ENCODE results near the gene CEP164. TPM values are rescaled to one million over a fixed set of nuclear protein-coding genes. Genes with fewer than 3 reads are reported as not detected.

The CEP164 gene
- total RNA-seq, 2 experiments from 2014 or later, result 36.0 to 44.2 TPM

DNA sequence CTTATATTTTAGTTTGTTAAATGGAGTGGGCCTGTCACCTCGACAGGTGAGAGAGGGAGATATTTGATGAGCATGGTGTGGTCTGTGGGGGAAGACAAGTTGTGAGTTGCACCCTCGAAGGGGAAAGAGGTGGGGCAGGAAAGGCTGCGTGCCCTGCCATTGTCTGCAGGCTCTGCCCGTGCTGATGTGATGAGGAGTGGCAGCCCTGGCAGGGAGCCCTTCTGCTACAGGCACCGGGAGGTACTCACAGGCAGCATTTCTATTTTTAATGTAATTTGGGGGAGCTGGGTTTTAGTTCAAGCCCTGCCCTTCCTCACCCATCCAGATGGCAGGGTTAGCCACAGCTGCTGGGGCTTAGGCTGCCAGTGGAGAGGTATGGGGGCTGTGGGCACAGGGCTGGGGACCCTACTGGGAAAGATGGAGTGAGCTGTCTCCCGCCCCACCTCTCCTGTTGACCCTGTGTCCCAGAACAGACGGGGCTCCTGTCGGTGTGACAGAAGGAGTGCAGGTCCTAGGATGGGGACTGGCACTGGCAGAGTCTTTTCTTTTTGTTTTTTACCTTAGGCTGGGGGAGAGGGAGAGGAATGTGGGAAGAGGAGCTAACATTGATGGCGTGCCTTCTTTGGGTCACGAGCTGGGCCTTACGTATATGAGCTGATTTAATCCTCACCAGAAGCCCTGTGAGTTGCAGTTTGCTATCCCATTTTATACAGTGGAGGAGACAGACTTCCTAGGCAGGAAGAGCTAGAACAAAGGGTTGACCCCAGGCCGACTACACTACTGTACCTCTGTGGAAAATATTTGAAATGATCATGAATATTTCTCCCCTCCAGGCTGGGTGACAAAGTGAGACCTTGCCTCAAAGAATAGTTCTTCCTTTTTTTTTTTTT, 51.6 kb downstream of the CEP164 start:
- no peak for DNase-seq
- H3K9me3 Mint-ChIP-seq, result no peaks in the 10 kb centered on the region
- ChIA-PET POLR2A (no interaction called here), CTCF (interaction anchor here (0.7 to 1.2 kb wide), 3 partner anchors 10 to 1355 kb away, joined by 3 read pairs; no protein-coding TSS in a partner anchor)
- no peaks in the 10 kb centered on the region for H3K27me3 Mint-ChIP-seq
- H3K4me3 Mint-ChIP-seq, result no peak overlapping the region
- no peaks in the 10 kb centered on the region for H3K4me1 Mint-ChIP-seq
- H3K27ac Mint-ChIP-seq, result no peak overlapping the region
- peaks cover 9% of the 10 kb centered on the region for H3K36me3 Mint-ChIP-seq (ENCODE audit: low read depth)

GRCh38 chr11:117380676-117381075, 53.0 kb downstream of the CEP164 start:
- DNase-seq, result no peak
- H3K27me3 Mint-ChIP-seq, result no peaks in the 10 kb centered on the region
- no peak overlapping the region for H3K4me3 Mint-ChIP-seq
- no peaks in the 10 kb centered on the region for H3K9me3 Mint-ChIP-seq
- POLR2A ChIA-PET, result no interaction called here
- H3K4me1 Mint-ChIP-seq, result no peaks in the 10 kb centered on the region
- H3K27ac Mint-ChIP-seq, result no peak overlapping the region
- H3K36me3 Mint-ChIP-seq (ENCODE audit: low read depth), result peaks cover 5% of the 10 kb centered on the region
- CTCF ChIA-PET, result interaction anchor here (0.8 to 0.9 kb wide), 2 partner anchors 9 to 16 kb away, joined by 3 read pairs; no protein-coding TSS in a partner anchor

GRCh38 chr11:117381481-117382387, 54.1 kb downstream of the CEP164 start:
- Mint-ChIP-seq H3K4me1 (no peaks in the 10 kb centered on the region), H3K9me3 (no peaks in the 10 kb centered on the region), H3K27me3 (no peaks in the 10 kb centered on the region), H3K4me3 (no peak overlapping the region), H3K36me3 (ENCODE audit: low read depth) (peaks cover 4% of the 10 kb centered on the region), H3K27ac (no peak overlapping the region)
- POLR2A ChIA-PET, result no interaction called here
- CTCF ChIA-PET, result interaction anchor here (1.6 kb wide), 1 partner anchor 44 kb away, joined by 4 read pairs; no protein-coding TSS in a partner anchor
- no peak for DNase-seq

DNA sequence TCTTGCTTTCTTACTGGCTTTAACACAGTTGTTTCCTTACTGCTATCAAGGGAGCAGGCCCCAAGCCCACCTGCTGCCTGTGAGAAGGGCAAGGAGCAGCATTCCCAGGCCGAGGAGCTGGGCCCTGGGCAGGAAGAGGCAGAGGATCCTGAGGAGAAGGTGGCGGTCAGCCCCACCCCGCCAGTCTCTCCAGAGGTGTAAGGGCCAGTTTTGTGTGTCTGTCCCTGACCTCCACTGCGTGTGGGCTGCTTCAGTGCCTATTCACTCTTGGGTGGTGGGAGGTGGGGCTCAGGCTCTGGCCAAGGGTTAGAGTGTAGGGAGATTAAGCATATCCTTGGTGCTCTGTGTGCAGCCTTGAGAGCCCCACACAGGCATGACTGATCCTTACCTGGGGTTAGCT, 55.1 kb downstream of the CEP164 start:
- no peak overlapping the region for H3K27ac Mint-ChIP-seq
- no peaks in the 10 kb centered on the region for H3K9me3 Mint-ChIP-seq
- ChIA-PET POLR2A (no interaction called here), CTCF (interaction anchor here (1.1 to 1.6 kb wide), 2 partner anchors 30 to 43 kb away, joined by 3 to 4 read pairs; no protein-coding TSS in a partner anchor)
- H3K36me3 Mint-ChIP-seq (ENCODE audit: low read depth), result peaks cover 4% of the 10 kb centered on the region
- no peaks in the 10 kb centered on the region for H3K4me1 Mint-ChIP-seq
- no peak for DNase-seq
- no peaks in the 10 kb centered on the region for H3K27me3 Mint-ChIP-seq
- no peak overlapping the region for H3K4me3 Mint-ChIP-seq

GRCh38 chr11:117384045-117384444, 56.4 kb downstream of the CEP164 start:
- ChIA-PET POLR2A (no interaction called here), CTCF (interaction anchor here (1.3 kb wide), 1 partner anchor 42 kb away, joined by 4 read pairs; no protein-coding TSS in a partner anchor)
- no peaks in the 10 kb centered on the region for H3K9me3 Mint-ChIP-seq
- peaks cover 1% of the 10 kb centered on the region for H3K4me1 Mint-ChIP-seq
- H3K36me3 Mint-ChIP-seq (ENCODE audit: low read depth), result peaks cover 7% of the 10 kb centered on the region
- no peak for DNase-seq
- H3K27ac Mint-ChIP-seq, result no peak overlapping the region
- H3K4me3 Mint-ChIP-seq, result no peak overlapping the region
- no peaks in the 10 kb centered on the region for H3K27me3 Mint-ChIP-seq

DNA sequence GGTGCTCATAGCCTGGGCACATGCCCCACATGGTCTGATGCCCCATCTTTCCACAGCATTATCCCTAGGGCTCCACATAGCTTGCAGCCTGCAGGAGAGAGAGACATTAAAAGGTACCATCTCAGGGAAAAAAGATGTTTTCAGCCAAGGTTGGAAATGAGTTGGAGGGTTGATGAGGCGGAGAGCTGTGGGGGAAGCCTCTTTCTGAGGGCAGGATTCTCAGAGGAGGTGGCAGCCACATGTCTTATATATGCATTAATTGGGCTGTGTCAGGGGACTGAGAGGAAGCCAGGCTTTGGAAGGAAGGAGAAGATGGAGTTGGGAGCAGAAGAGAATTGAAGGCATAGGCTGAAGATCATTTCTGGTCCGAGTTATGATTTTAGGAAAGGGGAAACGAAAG, 57.8 kb downstream of the CEP164 start:
- no peaks in the 10 kb centered on the region for H3K9me3 Mint-ChIP-seq
- no peak overlapping the region for H3K4me3 Mint-ChIP-seq
- no peak overlapping the region for H3K27ac Mint-ChIP-seq
- DNase-seq, result no peak
- CTCF ChIA-PET, result no interaction called here
- H3K4me1 Mint-ChIP-seq, result peaks cover 4% of the 10 kb centered on the region
- H3K27me3 Mint-ChIP-seq, result no peaks in the 10 kb centered on the region
- peaks cover 11% of the 10 kb centered on the region for H3K36me3 Mint-ChIP-seq (ENCODE audit: low read depth)
- POLR2A ChIA-PET, result no interaction called here

DNA sequence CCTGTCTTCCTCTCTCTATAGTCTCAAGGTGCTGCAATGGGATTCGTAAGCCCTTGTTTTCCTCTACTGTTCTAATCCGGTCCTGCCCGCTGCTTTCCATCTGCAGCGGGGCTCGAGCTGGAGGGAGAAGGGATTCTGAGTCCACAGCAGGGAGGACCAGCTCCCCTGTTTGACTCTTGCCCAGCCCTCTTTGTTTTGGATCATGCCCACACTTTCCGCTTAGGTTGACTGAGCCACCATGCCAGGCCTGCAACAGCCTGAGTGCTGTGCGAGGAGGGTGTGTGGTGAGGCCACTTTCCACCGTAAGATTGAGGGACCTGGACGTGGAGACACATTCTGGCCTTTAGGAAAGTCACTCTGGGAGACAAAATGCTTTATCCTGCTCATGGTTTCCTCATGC, 58.3 kb downstream of the CEP164 start:
- H3K9me3 Mint-ChIP-seq, result no peaks in the 10 kb centered on the region
- no peak overlapping the region for H3K27ac Mint-ChIP-seq
- ChIA-PET CTCF (interaction anchor here (1.2 kb wide), 1 partner anchor 12 kb away, joined by 3 read pairs; no protein-coding TSS in a partner anchor), POLR2A (no interaction called here)
- H3K27me3 Mint-ChIP-seq, result no peaks in the 10 kb centered on the region
- H3K36me3 Mint-ChIP-seq (ENCODE audit: low read depth), result peaks cover 10% of the 10 kb centered on the region
- no peak overlapping the region for H3K4me3 Mint-ChIP-seq
- H3K4me1 Mint-ChIP-seq, result peaks cover 4% of the 10 kb centered on the region
- DNase-seq, result no peak

DNA sequence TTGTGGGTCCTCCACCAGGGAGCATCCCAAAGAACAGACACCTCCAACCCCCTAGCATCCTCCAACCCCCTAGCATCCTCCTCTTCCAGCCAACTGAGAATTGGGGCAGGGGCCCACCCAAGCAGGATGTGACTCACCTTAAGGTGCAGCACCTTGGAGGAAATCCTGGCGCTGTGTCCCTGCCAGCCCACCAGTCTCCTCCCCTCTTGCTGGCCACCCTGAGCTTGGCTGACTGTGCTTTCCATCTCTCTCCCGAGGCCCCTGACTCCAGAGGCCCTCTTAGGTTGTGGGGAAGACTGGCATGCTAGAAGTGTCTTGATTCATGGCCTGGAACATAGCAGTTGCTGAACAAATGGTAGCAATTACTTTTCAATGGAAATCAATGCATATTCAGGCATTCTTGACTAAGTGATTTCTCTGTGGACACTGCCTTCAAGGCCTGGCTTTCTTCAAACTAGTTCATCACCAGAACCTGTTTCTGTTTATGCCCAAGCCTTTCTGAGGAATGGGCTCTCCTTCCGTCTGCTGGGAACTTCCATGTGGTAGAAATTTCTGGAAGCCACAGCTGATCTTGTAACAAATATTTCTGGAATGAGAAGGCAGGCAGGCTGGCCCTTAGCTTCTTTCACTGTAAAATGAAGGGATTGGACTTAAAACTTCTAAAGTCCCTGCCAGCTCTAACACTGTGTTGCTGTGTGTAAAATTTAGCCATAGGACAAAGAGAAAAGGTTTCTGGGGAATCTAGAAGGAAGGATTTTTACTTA, 60.5 kb downstream of the CEP164 start:
- Mint-ChIP-seq H3K4me1 (peaks cover 4% of the 10 kb centered on the region), H3K9me3 (no peaks in the 10 kb centered on the region), H3K4me3 (no peak overlapping the region), H3K27ac (no peak overlapping the region), H3K27me3 (no peaks in the 10 kb centered on the region), H3K36me3 (ENCODE audit: low read depth) (peaks cover 22% of the 10 kb centered on the region)
- DNase-seq, result no peak
- CTCF ChIA-PET, result interaction anchor here (0.6 to 2.6 kb wide), 3 partner anchors 11 to 19 kb away, joined by 3 to 10 read pairs (median 4); no protein-coding TSS in a partner anchor
- POLR2A ChIA-PET, result no interaction called here

DNA sequence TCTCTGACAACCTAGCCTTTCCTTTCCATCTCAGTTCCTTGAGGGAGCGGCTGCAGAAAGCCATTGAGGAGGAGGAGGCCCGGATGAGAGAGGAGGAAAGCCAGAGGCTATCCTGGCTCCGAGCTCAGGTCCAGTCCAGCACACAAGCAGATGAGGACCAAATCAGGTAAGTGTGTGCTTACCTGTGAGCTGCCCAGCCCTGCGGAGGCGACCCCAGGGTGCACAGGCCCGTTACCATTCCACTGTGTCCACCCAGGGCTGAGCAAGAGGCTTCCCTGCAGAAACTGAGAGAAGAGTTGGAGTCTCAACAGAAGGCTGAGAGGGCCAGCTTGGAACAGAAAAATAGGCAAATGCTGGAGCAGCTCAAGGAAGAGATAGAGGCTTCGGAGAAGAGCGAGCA, 63.1 kb downstream of the CEP164 start:
- H3K4me1 Mint-ChIP-seq, result peaks cover 4% of the 10 kb centered on the region
- no peak overlapping the region for H3K27ac Mint-ChIP-seq
- H3K4me3 Mint-ChIP-seq, result no peak overlapping the region
- peaks cover 37% of the 10 kb centered on the region for H3K36me3 Mint-ChIP-seq (ENCODE audit: low read depth)
- ChIA-PET CTCF (interaction anchor here (0.6 to 2.6 kb wide), 2 partner anchors 13 to 27 kb away, joined by 4 to 10 read pairs; no protein-coding TSS in a partner anchor), POLR2A (no interaction called here)
- no peaks in the 10 kb centered on the region for H3K27me3 Mint-ChIP-seq
- DNase-seq, result no peak
- H3K9me3 Mint-ChIP-seq, result no peaks in the 10 kb centered on the region

DNA sequence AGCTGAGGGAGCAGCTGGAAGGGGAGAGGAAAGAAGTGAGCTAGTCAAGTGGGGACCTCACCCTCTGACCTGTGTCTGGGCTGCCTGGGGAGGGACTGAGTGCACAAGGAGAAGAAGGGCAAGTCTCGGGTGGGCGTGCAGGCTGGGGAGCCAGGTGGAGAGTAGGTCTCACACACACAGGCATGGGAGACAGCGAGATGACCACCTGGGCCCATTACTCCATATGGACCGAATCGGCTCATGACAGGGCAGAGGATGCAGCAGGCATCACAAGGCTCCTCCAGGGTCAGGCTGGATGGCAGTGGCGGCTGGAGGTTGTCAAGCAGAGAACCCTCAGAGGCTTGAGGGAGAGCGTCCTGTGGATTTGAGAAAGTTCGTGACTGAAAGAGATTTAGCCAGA, 63.5 kb downstream of the CEP164 start:
- H3K36me3 Mint-ChIP-seq (ENCODE audit: low read depth), result peaks cover 40% of the 10 kb centered on the region
- H3K27ac Mint-ChIP-seq, result no peak overlapping the region
- H3K9me3 Mint-ChIP-seq, result no peaks in the 10 kb centered on the region
- ChIA-PET POLR2A (no interaction called here), CTCF (interaction anchor here (0.6 kb wide), 1 partner anchor 26 kb away, joined by 4 read pairs; no protein-coding TSS in a partner anchor)
- H3K27me3 Mint-ChIP-seq, result no peaks in the 10 kb centered on the region
- H3K4me3 Mint-ChIP-seq, result no peak overlapping the region
- peaks cover 4% of the 10 kb centered on the region for H3K4me1 Mint-ChIP-seq
- no peak for DNase-seq

GRCh38 chr11:117392001-117392690, 64.5 kb downstream of the CEP164 start:
- no peaks in the 10 kb centered on the region for H3K9me3 Mint-ChIP-seq
- no peaks in the 10 kb centered on the region for H3K27me3 Mint-ChIP-seq
- peaks cover 46% of the 10 kb centered on the region for H3K36me3 Mint-ChIP-seq (ENCODE audit: low read depth)
- H3K4me3 Mint-ChIP-seq, result no peak overlapping the region
- no peak overlapping the region for H3K27ac Mint-ChIP-seq
- no peak for DNase-seq
- ChIA-PET POLR2A (no interaction called here), CTCF (no interaction called here)
- H3K4me1 Mint-ChIP-seq, result peaks cover 4% of the 10 kb centered on the region

DNA sequence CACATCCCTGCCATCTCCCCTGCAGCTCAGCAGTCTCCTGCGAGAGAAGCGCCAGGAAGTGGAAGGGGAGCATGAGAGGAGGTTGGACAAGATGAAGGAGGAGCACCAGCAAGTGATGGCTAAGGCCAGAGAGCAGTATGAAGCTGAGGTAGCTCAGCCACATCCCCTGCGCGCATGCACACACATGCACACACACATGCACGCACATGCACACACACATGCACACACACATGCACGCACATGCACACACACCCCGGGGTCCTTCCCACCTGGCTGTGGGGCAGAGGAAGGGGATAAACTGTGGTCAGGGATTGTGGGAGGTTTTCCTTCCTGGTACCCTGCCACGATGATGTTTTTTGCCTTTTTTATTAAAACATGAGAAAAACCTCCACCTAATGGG, 65.3 kb downstream of the CEP164 start:
- H3K9me3 Mint-ChIP-seq, result peaks cover 3% of the 10 kb centered on the region
- H3K27me3 Mint-ChIP-seq, result no peaks in the 10 kb centered on the region
- H3K36me3 Mint-ChIP-seq (ENCODE audit: low read depth), result peaks cover 53% of the 10 kb centered on the region
- DNase-seq, result no peak
- H3K27ac Mint-ChIP-seq, result no peak overlapping the region
- ChIA-PET CTCF (interaction anchor here (0.5 to 0.9 kb wide), 2 partner anchors 10 to 113 kb away, joined by 5 to 6 read pairs; no protein-coding TSS in a partner anchor), POLR2A (no interaction called here)
- peaks cover 4% of the 10 kb centered on the region for H3K4me1 Mint-ChIP-seq
- H3K4me3 Mint-ChIP-seq, result no peak overlapping the region

Measured in activated CD4-positive, alpha-beta T cell treated with anti-CD3 and anti-CD28 coated beads, Interleukin-2, amount 10 ng/mL, durations not matched to agents 7 days and 5 days (primary cell).